GM20000 (cell line): Measurements from ENCODE around the gene TUBB1.

Source experiments
- DNase-seq: peaks from one replicate; pipeline ENCODE4 v3.0.0; 2012; ENCODE audit warnings: low spot score
- CTCF ChIP-seq: IDR thresholded peaks from 2 replicates; pipeline ENCODE4 v1.5.1; 2012; ENCODE audit warnings: mild to moderate bottlenecking, control low read depth; ENCODE audit errors: extremely low read depth, missing control alignments

Gene TUBB1

GRCh38 chr20:59013959-59014608 lies 5.1 kb upstream of the TUBB1 start:
- no peak for TF ChIP-seq CTCF
- no peak for DNase-seq

DNA sequence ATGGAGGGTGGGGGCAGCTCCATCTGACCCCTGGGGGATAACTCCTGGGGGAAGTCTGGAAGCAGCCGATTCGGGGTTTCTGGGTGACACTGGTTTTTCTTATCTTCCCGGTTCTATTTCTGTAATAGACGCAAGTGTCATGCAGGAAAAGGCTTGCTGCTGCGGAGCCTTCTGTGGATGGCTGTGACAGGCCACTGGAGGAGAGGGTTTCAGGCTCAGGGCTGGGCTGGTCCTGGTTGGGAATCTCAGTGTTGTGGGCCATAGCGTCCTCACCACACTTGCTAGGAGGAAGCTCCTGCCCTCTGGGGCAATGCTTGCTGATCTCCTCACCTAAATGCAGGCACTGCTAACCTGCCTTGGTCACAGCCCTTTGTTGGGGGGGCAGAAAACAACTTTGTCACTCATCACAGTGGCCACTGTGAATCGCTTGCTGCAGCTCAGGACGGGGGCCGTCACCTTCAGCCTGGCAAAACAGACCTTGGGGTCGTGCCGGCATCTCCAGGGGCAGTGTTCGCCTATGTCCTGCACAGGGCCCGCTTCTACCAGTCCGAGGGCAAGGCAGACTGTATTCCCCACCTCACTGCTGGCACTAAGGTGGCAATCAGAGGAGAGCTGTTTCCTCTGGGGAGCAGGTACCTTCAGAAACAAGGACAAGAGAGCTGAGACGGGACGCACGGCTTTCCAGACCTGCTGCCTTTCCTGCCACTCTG lies 4.4 kb upstream of the TUBB1 start:
- no peak for DNase-seq
- no peak for TF ChIP-seq CTCF

GRCh38 chr20:59015411-59015810 lies 3.8 kb upstream of the TUBB1 start:
- TF ChIP-seq CTCF: no peak
- no peak for DNase-seq

DNA sequence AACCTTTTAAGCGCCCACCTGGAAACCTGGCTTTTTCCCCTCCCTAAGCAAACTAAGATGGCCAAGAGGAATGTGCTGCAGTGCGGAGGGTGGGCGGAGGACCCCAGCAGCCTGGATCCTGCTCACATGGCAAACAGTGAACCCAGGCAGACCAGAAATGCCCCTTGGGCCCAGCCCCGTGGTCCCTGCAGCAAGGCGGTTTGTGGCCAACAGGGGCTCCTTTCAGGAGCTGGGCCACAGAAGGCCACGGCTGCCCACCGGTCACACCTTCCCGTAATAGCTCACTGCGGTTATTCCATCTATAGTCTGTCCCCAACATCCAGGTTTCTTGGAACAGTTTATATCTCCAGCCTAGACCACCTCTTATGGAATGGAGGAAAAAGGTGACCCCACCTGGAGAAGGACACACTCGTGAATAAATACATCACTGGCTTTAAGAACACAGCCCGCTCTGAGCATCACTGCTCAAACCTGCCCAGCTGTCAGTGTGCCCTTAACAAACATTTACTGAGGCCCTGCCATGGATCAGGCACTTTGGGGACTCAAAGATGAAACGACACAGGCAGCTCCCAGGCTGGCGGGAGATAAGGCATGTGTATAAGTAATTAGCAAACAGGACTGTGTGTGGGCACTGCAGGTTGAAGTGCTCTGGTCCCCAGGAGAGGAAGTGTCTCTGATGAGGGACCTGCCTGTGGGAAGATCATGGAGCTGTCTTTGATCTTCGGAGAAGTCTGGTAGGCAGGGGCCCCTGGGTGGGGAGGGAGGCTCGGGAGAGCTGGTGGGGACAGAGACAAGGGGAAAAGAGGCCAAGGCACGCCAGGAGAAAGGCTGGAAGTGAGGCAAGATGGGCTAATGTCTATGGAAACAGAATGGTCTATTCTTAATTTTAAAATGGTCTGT lies 3.2 kb upstream of the TUBB1 start:
- no peak for DNase-seq
- no peak for TF ChIP-seq CTCF

DNA sequence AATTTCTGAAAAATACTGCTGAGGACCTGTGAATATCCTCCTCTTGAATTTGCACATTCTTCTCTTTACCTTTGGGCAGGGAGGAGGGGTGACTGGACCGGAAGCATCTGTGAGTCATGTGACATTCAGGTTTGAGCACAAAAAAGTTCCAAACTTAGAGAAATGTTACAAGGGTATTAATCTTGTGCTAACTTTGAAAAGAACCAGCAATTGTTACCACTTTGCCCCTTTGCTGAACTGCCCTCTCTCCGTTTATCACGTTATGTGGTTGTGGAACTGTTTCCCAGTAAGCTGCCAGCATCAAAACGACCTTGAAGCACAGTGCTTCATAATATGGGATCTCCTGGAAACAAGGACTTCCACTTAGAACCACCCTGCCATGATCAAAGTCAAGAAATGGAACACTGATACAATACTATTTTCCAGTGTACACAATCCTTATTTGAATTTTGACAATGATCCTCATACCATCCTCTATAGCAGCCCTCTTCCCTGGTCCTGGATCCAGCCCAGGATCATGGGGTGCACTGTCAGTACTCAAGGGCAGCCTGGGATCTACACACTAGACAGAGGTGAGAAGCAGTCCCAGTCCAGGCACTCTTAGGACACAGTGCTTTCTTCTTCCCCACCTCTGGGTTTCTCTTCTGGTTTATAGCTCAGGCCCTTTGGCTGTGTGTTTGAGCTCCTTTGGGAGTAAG lies 2.3 kb upstream of the TUBB1 start:
- no peak for TF ChIP-seq CTCF
- no peak for DNase-seq

DNA sequence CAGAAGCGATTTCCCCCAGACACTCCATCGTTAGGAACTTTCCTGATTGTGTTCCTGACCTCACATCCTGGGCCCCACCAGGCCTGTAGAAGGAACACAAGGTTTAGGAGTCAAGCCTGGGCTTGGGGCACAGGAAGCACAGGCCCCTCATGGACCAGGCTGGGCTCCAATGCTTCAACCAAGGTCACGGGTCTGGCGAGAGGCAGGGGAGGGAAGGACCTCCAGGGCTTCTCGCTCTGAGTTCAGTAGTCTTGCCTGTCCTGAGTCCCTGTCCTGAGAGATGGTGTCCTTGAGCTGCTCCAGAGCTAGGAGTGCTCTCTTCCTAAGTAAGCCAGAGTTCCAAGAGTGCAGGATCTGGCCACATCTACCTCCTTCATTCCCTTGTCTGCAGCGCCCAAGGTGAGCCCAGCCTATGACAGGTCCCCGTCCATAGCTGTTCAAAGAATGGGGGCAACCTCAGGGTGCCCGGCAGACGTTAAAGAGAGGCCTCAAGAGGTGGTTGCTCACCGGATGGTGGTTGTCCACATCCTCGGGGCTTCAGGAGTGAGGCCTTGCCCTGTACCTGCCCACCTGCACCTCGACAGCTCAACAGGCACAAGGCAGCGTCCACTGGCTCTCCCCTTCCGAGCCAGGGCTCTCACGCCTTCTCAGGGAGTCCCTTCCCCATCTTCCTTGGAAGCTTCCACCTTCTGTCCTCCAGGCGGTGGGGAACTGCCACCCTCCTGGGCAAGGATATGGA lies 1.6 kb upstream of the TUBB1 start:
- DNase-seq: no peak
- no peak for TF ChIP-seq CTCF
